Effector memory CD8-positive, alpha-beta T cell (primary cell): ENCODE data around the gene GNPTG.
"Not testable (repeated sequence)": the region's sequence is repeated elsewhere in the genome, so short reads cannot be mapped to it uniquely, and the experiment has no call there.

Experiments
- ATAC-seq: fragments of 150-1000 bp; cut with Tn5 transposase; replicated peaks from 2 replicates; pipeline ENCODE4 v1.10.0; 2021; ENCODE audit warnings: mild to moderate bottlenecking, moderate library complexity
- DNase-seq, 3 experiments: peaks; one replicate each; pipeline ENCODE4 v3.0.0; 2021
- H3K27ac Mint-ChIP-seq, 2 donors: one replicate each; pipeline ENCODE4 v1.8.0; 2022; ENCODE audit warnings: mild to moderate bottlenecking in 2 of 2, mixed read lengths in 2 of 2, moderate library complexity in 2 of 2
- H3K27me3 Mint-ChIP-seq, 2 donors: one replicate each; pipeline ENCODE4 v1.8.0; 2022; ENCODE audit warnings: mixed read lengths in 2 of 2
- H3K36me3 Mint-ChIP-seq: one replicate; pipeline ENCODE4 v1.8.0; 2022; ENCODE audit warnings: mild to moderate bottlenecking, moderate library complexity, mixed read lengths; ENCODE audit not compliant: insufficient read depth
- H3K4me1 Mint-ChIP-seq, 2 donors: one replicate each; pipeline ENCODE4 v1.8.0; 2022; ENCODE audit warnings: low read depth in 2 of 2, mixed read lengths in 2 of 2
- H3K4me3 Mint-ChIP-seq, 2 donors: one replicate each; pipeline ENCODE4 v1.8.0; 2022; ENCODE audit warnings: mild to moderate bottlenecking in 2 of 2, mixed read lengths in 2 of 2, moderate library complexity in 2 of 2
- H3K9me3 Mint-ChIP-seq, 2 donors: one replicate each; pipeline ENCODE4 v1.8.0; 2022; ENCODE audit warnings: mixed read lengths in 2 of 2

GNPTG gene

GRCh38 chr16:1325261-1325660 lies 26.5 kb upstream of the GNPTG start:
- no peaks in the 10 kb centered on the region for H3K27me3 Mint-ChIP-seq
- H3K4me3 Mint-ChIP-seq = no peak overlapping the region
- DNase-seq (no peak), ATAC-seq (no peak)
- no peaks in the 10 kb centered on the region for H3K4me1 Mint-ChIP-seq
- H3K9me3 Mint-ChIP-seq = no peaks in the 10 kb centered on the region
- H3K36me3 Mint-ChIP-seq = peaks cover 65% of the 10 kb centered on the region
- peak overlapping the region in 1 of 2 donors; percentile 29 for H3K27ac Mint-ChIP-seq

GRCh38 chr16:1325673-1326371 lies 25.9 kb upstream of the GNPTG start:
- H3K27ac Mint-ChIP-seq = peak overlapping the region in 1 of 2 donors; percentile 29
- H3K4me1 Mint-ChIP-seq = no peaks in the 10 kb centered on the region

GRCh38 chr16:1326391-1326790 lies 25.3 kb upstream of the GNPTG start:
- H3K27ac Mint-ChIP-seq = peak overlapping the region in 1 of 2 donors; percentile 49
- peaks cover 3% of the 10 kb centered on the region in 2 donors for H3K4me1 Mint-ChIP-seq
- no peak for ATAC-seq
- H3K36me3 Mint-ChIP-seq = peaks cover 57% of the 10 kb centered on the region
- H3K4me3 Mint-ChIP-seq = no peak overlapping the region
- H3K9me3 Mint-ChIP-seq = no peaks in the 10 kb centered on the region
- no peak for DNase-seq
- H3K27me3 Mint-ChIP-seq = no peaks in the 10 kb centered on the region

More at GRCh38 chr16:1325673-1326371, 25.9 kb upstream of the GNPTG start:
- H3K27me3 Mint-ChIP-seq = no peaks in the 10 kb centered on the region
- H3K9me3 Mint-ChIP-seq = no peaks in the 10 kb centered on the region
- no peak for DNase-seq
- peaks cover 59% of the 10 kb centered on the region for H3K36me3 Mint-ChIP-seq
- peak; percentile 11 for ATAC-seq
- H3K4me3 Mint-ChIP-seq = no peak overlapping the region

GRCh38 chr16:1326946-1327618 lies 24.6 kb upstream of the GNPTG start:
- Mint-ChIP-seq H3K9me3 (no peaks in the 10 kb centered on the region), H3K27ac (no peak overlapping the region), H3K4me1 (peaks cover 9 to 10% of the 10 kb centered on the region in 2 donors), H3K27me3 (peaks cover 0 to under 1% of the 10 kb centered on the region in 2 donors), H3K4me3 (no peak overlapping the region), H3K36me3 (peaks cover 50% of the 10 kb centered on the region)
- ATAC-seq (no peak), DNase-seq (no peak)

- Mint-ChIP-seq H3K27ac (no peak overlapping the region), H3K36me3 (peaks cover 45% of the 10 kb centered on the region), H3K4me1 (peaks cover 11 to 14% of the 10 kb centered on the region in 2 donors), H3K27me3 (peaks cover 0 to 5% of the 10 kb centered on the region in 2 donors), H3K4me3 (no peak overlapping the region), H3K9me3 (no peaks in the 10 kb centered on the region)
- no peak for ATAC-seq
- no peak for DNase-seq
Measured at GRCh38 chr16:1327619-1327947, 24.1 kb upstream of the GNPTG start.

- ATAC-seq, H3K4me3 Mint-ChIP-seq, H3K9me3 Mint-ChIP-seq, DNase-seq, H3K27ac Mint-ChIP-seq, H3K27me3 Mint-ChIP-seq: not testable (repeated sequence)
- Mint-ChIP-seq H3K36me3 (peaks cover 40% of the 10 kb centered on the region), H3K4me1 (peaks cover 14 to 17% of the 10 kb centered on the region in 2 donors)
Measured at GRCh38 chr16:1328136-1328535, 23.6 kb upstream of the GNPTG start.

- Mint-ChIP-seq H3K4me1 (peaks cover 14 to 17% of the 10 kb centered on the region in 2 donors), H3K4me3 (peak overlapping the region in 1 of 2 donors; percentile 46), H3K27ac (peak overlapping the region in 1 of 2 donors; percentile 55), H3K36me3 (peaks cover 32% of the 10 kb centered on the region)
- H3K27me3 Mint-ChIP-seq, H3K9me3 Mint-ChIP-seq, ATAC-seq, DNase-seq: not testable (repeated sequence)
Measured at GRCh38 chr16:1328961-1329360, 22.8 kb upstream of the GNPTG start.

GRCh38 chr16:1330260-1330914 lies 21.3 kb upstream of the GNPTG start:
- Mint-ChIP-seq H3K9me3 (no peaks in the 10 kb centered on the region), H3K4me3 (no peak overlapping the region), H3K36me3 (peaks cover 22% of the 10 kb centered on the region), H3K4me1 (peaks cover 14 to 23% of the 10 kb centered on the region in 2 donors), H3K27ac (no peak overlapping the region), H3K27me3 (peaks cover 0 to 15% of the 10 kb centered on the region in 2 donors)
- DNase-seq (no peak), ATAC-seq (no peak)

- Mint-ChIP-seq H3K27me3 (peaks cover 0 to 15% of the 10 kb centered on the region in 2 donors), H3K4me1 (peaks cover 14 to 24% of the 10 kb centered on the region in 2 donors), H3K9me3 (no peaks in the 10 kb centered on the region), H3K27ac (peak overlapping the region; percentile 92 to 94), H3K36me3 (peaks cover 18% of the 10 kb centered on the region), H3K4me3 (peak overlapping the region; percentile 83 to 88)
- ATAC-seq (no peak), DNase-seq (no peak)
Measured at GRCh38 chr16:1330931-1331711, 20.6 kb upstream of the GNPTG start.

- H3K9me3 Mint-ChIP-seq = no peaks in the 10 kb centered on the region
- H3K4me1 Mint-ChIP-seq = peaks cover 14 to 24% of the 10 kb centered on the region in 2 donors
- peaks cover 0 to 15% of the 10 kb centered on the region in 2 donors for H3K27me3 Mint-ChIP-seq
- peak overlapping the region; percentile 92 to 94 for H3K27ac Mint-ChIP-seq
- peak; percentile 74 for ATAC-seq
- peaks cover 14% of the 10 kb centered on the region for H3K36me3 Mint-ChIP-seq
- H3K4me3 Mint-ChIP-seq = peak overlapping the region; percentile 83 to 88
- DNase-seq = peak; percentile 70 to 76 (median 73)
Measured at GRCh38 chr16:1331712-1332617, 19.8 kb upstream of the GNPTG start.

- H3K4me3 Mint-ChIP-seq = peak overlapping the region; percentile 83 to 88
- H3K36me3 Mint-ChIP-seq = peaks cover 14% of the 10 kb centered on the region
- peaks cover 0 to 15% of the 10 kb centered on the region in 2 donors for H3K27me3 Mint-ChIP-seq
- H3K9me3 Mint-ChIP-seq = no peaks in the 10 kb centered on the region
- H3K27ac Mint-ChIP-seq = peak overlapping the region; percentile 92 to 94
- no peak for DNase-seq
- H3K4me1 Mint-ChIP-seq = peaks cover 14 to 24% of the 10 kb centered on the region in 2 donors
- no peak for ATAC-seq
Measured at GRCh38 chr16:1332618-1333148, 19.0 kb upstream of the GNPTG start.

- DNase-seq (peak; percentile 42 to 51 (median 44)), ATAC-seq (peak; percentile 57)
- Mint-ChIP-seq H3K27ac (peak within 1 kb of the TSS; percentile 92 to 94), H3K4me1 (peaks cover 14 to 24% of the 10 kb centered on the region in 2 donors), H3K36me3 (peaks cover 14% of the 10 kb centered on the region), H3K27me3 (peaks cover 0 to 15% of the 10 kb centered on the region in 2 donors), H3K4me3 (peak within 1 kb of the TSS; percentile 83 to 88), H3K9me3 (no peaks in the 10 kb centered on the region)
Measured at GRCh38 chr16:1333149-1333812, 18.4 kb upstream of the GNPTG start, which contains the start of gene BAIAP3. Gene BAIAP3, plus strand, starts transcription at chr16:1333645. Its CDS starts 4,905 bp downstream, at chr16:1338550.
